ENCODE data around the gene ORC4. TPM values are rescaled to one million over a fixed set of nuclear protein-coding genes. Genes with fewer than 3 reads are reported as not detected.

ORC4 gene
- polyA plus RNA-seq, 3 donors: 30.2 to 34.0 (median 33.1) TPM

GRCh38 chr2:148049284-148049683, 28.7 kb upstream of the ORC4 start:
- Mint-ChIP-seq H3K27me3 (ENCODE audit: low read depth in 3 of 3) (peaks cover 0 to 2% (median 2%) of the 10 kb centered on the region in 3 donors), H3K9me3 (peaks cover 0 to 5% (median 0%) of the 10 kb centered on the region in 7 donors), H3K27ac (no peak overlapping the region), H3K4me1 (peaks cover 4% of the 10 kb centered on the region), H3K36me3 (peaks cover 2 to 3% of the 10 kb centered on the region in 2 donors), H3K4me3 (no peak overlapping the region)
- Histone ChIP-seq H3K4me1 (ENCODE audit: control insufficient read depth in 1 of 2, insufficient read depth in 2 of 2, low read length in 2 of 2) (no peaks in the 10 kb centered on the region), H3K9ac (ENCODE audit: insufficient read depth, low read length, poor library complexity, severe bottlenecking) (no peak overlapping the region), H3K79me2 (ENCODE audit: insufficient read depth, low read length) (peaks cover 8% of the 10 kb centered on the region), H3K9me3 (replicated peaks in 1 of 2; ENCODE audit: control insufficient read depth in 1 of 2, insufficient read depth in 1 of 2, low read length in 2 of 2) (peaks cover 0 to 2% of the 10 kb centered on the region in 2 donors), H3K4me3 (replicated peaks in 1 of 3; ENCODE audit: low read depth in 2 of 3, low read length in 3 of 3) (no peak overlapping the region), H4K20me1 (ENCODE audit: insufficient read depth, low read length) (no peaks in the 10 kb centered on the region), H3K36me3 (replicated peaks in 1 of 2; ENCODE audit: control insufficient read depth in 1 of 2, insufficient read depth in 2 of 2, low read length in 2 of 2) (no peaks in the 10 kb centered on the region), H3K27ac (ENCODE audit: low read depth in 1 of 2, low read length in 2 of 2) (no peak overlapping the region), H3K4me2 (replicated peaks; ENCODE audit: extremely low read depth, low read length, poor library complexity, severe bottlenecking) (no peak overlapping the region), H2AFZ (ENCODE audit: insufficient read depth, low read depth, low read length, poor library complexity, severe bottlenecking) (no peak overlapping the region), H3K27me3 (ENCODE audit: control insufficient read depth in 2 of 2, insufficient read depth in 2 of 2, low read length in 2 of 2) (no peaks in the 10 kb centered on the region)
- no peak for TF ChIP-seq CTCF (IDR thresholded peaks at IDR 0.05)
- DNase-seq: no peak
- intact Hi-C loops (cut with micrococcal nuclease): no loop called here

- H3K79me2 ChIP-seq (ENCODE audit: insufficient read depth, low read length): peaks cover 8% of the 10 kb centered on the region
- no peak for DNase-seq
These were observed 28.1 kb upstream of the ORC4 start for GRCh38 chr2:148048475-148049221.

More at GRCh38 chr2:148048475-148049221, 28.1 kb upstream of the ORC4 start:
- Histone ChIP-seq H3K9ac (ENCODE audit: insufficient read depth, low read length, poor library complexity, severe bottlenecking) (no peak overlapping the region), H3K4me3 (replicated peaks in 1 of 3; ENCODE audit: low read depth in 2 of 3, low read length in 3 of 3) (no peak overlapping the region), H4K20me1 (ENCODE audit: insufficient read depth, low read length) (no peaks in the 10 kb centered on the region), H2AFZ (ENCODE audit: insufficient read depth, low read depth, low read length, poor library complexity, severe bottlenecking) (no peak overlapping the region), H3K4me1 (ENCODE audit: control insufficient read depth in 1 of 2, insufficient read depth in 2 of 2, low read length in 2 of 2) (no peaks in the 10 kb centered on the region), H3K4me2 (replicated peaks; ENCODE audit: extremely low read depth, low read length, poor library complexity, severe bottlenecking) (no peak overlapping the region), H3K36me3 (replicated peaks in 1 of 2; ENCODE audit: control insufficient read depth in 1 of 2, insufficient read depth in 2 of 2, low read length in 2 of 2) (no peaks in the 10 kb centered on the region), H3K27ac (ENCODE audit: low read depth in 1 of 2, low read length in 2 of 2) (no peak overlapping the region), H3K9me3 (replicated peaks in 1 of 2; ENCODE audit: control insufficient read depth in 1 of 2, insufficient read depth in 1 of 2, low read length in 2 of 2) (no peaks in the 10 kb centered on the region), H3K27me3 (ENCODE audit: control insufficient read depth in 2 of 2, insufficient read depth in 2 of 2, low read length in 2 of 2) (no peaks in the 10 kb centered on the region)
- 100% methylated on average over 1 of the region's 1 CpG for WGBS (ENCODE audit: insufficient coverage)
- Mint-ChIP-seq H3K4me1 (peaks cover 4% of the 10 kb centered on the region), H3K27ac (no peak overlapping the region), H3K36me3 (peaks cover 0 to 2% of the 10 kb centered on the region in 2 donors), H3K4me3 (no peak overlapping the region), H3K9me3 (peaks cover 0 to 4% (median 0%) of the 10 kb centered on the region in 7 donors), H3K27me3 (ENCODE audit: low read depth in 3 of 3) (peaks cover 0 to 2% (median 2%) of the 10 kb centered on the region in 3 donors)
- intact Hi-C loops (cut with micrococcal nuclease): no loop called here
- no peak for TF ChIP-seq CTCF (IDR thresholded peaks at IDR 0.05)

Measured in CD14-positive monocyte (primary cell).